C1 segment of cervical spinal cord (tissue), 14 donors: ENCODE results near the gene MBOAT1.
A peak's percentile ranks its signal among the peaks of the same experiment; 100 is the strongest.
"Not testable (repeated sequence)": the region's sequence is repeated elsewhere in the genome, so short reads cannot be mapped to it uniquely, and the experiment has no call there.

ENCODE experiments used
- DNase-seq, 14 donors: peaks; one replicate each; lab custom pipeline; 2025; lab: John Stamatoyannopoulos, UW

The MBOAT1 gene

DNA sequence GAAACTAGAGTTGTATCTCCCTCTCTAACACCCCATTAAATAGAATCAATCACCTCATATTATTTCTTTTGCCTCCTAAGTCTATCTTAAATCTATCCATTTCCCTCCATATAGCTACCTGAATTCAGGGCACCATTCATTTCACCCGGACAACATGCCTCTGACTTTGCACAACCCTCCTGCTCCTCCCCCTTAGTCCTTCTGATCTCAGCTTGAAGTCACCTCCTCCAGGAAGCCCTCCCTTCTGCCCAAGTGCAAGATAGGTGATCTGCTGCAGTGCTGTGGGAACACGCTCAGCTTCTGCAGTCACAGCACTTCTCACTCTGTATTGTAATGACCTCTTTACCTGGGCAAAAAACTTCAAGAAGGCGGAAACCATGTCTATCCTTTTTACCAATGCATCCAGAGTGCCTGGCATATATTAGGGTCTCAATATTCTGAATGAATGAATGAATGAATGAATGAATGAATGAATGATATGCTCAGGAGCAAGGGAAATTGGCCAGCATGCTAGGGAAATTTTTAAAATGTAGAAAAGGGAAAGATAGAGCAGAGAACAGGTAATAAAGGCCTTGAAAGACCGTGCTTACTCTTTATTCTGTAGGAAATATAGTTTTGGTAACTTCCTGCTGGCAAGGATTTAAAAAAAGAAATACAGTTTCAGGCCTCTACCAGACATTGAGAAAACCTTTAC, 41.7 kb downstream of the MBOAT1 start:
- no peak for DNase-seq

DNA sequence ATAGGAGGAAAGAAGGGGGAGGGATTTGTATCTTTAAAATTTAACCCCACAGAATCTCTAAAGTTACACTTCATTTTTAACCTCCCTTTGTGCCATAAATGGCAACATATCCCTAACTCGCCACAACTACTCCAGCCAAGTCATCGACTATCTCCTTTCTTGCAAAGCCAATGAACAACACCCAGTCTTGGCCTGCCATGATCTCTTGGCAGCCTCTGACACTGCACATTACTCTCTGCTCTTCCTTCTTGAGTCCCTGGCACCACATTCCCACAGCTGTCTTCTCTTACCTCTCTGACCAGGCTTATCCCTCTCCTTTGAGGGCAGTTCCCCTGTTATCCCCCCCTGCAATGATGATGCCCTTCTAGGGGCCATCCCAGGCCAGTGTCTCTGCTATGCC, 42.5 kb downstream of the MBOAT1 start:
- DNase-seq, result no peak

DNA sequence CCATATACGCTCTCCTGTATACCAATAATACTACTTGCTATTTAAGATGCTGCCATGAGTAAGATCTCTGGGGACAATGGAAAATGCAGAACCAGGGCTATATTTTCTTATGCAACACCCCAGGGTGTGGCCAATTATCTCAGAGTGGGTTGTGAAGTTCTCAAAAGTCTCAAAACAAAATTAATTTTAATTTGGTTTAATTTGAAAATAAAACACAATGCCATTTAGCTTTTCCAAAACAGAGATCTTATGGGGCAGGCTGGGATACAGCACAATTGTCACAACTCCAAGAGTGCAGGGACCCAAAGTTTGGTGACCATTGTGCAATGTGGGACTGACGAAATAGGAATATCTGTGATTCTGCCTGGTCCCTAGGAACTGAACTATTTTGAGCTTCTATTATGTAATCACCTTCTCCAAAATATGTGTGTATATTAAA, 43.1 kb downstream of the MBOAT1 start:
- DNase-seq, result no peak

DNA sequence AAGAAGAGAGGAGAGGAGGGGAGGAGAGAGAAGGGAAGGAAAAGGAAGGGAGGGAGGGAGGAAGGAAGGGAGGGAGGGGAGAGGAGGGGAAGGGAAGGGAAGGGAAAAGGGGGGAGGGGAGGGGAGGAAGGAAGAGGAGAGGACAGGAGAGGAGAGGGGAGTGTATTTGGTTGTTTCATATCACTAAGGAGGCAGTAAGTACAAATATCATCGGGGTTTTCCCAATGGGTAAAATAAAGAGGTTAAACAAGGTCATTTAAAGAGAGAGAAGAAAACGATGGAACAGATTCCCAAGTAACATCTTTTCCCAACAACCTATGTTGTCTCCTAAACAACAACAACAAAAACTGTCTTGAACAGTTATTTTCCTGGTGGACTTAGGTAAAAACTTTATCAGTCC, 43.6 kb downstream of the MBOAT1 start:
- no peak for DNase-seq

DNA sequence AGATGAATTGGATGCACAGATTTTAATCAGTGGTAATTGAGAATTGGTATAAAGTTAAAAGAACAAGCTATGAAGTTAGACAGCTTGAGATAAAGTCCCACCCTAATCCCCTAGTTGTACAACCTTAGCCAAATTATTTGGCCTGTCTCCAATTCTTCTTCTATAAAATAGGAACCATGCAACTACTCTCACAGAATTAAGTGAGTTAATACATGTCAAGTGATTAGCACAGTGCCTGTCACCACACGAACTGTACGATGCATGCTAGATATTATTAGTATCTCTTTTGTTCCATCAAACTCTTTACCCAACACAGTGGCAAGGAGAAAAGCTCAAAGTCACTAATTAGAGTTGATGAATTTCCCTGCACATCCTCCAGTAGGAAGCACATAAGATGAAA, 44.7 kb downstream of the MBOAT1 start:
- no peak for DNase-seq

DNA sequence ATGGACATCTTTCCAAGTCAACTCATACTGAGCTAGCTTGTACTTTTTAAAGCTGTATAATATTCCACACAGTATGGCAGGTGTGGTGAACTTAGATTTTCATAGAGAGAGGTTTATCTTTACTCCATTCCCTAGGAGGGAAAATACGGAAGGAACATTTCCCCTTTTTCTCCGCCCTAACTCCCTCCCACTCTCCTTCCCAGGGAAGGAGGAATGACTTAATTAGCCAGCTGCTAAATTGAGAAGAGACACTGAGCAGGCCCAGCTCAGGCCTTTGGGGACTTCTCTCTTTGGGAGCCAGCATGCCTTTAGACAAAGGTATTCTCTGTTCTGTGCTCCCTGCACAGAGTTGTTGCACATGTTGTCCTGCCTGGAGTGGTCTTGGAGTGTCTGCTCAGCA, 46.1 kb downstream of the MBOAT1 start:
- no peak for DNase-seq

DNA sequence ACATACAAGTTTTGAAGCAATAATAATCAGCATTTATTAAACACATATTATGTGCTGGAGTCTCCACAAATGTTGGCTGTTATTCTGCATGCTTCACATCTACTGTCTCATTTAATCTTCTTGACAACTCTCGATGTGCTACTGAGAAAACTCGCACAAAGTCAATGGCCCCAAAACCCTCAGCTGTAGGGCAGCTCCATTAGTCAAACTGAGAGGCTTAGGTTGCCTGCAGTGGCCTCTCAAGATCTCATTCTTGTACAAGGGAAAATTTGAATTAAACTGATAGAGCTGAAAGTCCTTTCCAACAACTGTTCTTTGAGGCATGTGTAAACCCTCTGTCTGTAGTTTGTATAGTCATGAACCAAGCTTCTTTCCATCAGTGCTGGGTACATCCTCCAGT, 49.8 kb downstream of the MBOAT1 start:
- DNase-seq, result no peak

DNA sequence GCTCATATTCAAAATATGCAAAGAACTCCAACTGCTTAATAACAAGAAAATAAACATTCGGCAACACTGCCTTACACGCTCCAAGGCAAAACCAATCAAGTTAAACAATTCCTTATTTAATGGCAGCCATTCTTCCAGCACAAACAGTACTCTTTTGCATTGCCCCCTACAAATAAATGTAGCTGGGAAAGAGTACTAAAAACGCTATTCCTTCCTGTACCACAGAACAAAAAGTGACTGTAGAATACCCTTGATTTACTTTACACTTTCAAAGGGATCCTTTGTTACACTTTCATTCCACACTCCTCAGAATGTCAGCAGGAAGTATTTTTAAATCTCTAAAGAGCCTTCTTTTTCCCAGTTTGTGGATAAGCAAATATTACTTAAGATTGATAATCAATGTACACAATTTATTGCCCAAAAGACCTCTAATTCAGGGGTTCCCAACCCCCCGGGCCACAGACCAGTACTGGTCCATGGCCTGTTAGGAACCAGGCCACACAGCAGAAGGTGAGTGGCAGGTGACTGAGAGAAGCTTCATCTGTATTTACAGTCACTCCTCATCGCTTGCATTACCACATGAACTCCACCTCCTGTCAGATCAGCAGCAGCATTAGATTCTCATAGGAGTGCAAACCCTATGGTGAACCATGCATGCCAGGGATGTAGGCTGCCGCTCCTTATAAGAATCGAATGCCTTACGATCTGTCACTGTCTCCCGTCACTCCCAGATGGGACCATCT, 51.6 kb downstream of the MBOAT1 start:
- DNase-seq, result no peak

DNA sequence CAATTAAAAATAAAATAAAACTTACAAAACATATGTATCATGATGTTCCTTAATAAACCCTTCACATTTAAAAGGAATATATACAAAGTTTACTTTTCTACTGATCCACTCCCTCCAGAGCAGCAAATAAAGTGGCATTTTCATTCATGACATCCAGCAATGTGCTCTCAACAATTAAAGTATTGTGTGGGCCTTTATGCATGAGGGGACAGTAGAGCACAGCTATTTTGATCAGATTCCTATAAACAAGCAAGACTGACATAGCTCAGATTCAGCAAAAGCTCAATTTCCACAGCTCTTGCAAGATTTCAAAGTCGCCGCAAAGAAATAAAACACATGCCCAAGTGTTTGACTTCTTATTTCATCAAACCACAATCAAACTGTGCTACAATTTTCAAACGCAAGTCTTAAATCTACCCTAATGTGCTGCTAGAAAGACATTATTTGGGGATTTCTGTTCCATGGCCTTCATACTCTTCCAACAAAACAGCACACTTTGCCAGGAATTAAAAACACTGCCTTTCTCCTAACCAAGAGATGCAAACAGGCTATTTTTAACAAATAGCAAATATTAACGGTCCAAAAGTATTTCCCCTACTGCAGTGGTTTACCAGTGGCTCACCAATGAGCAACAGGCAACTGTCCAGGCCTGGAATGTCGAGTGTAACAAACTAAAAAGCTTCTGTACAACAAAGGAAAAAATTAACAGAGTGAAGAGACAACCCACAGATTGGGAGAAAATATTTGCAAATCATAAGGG, 52.3 kb downstream of the MBOAT1 start:
- peak in 1 of 14 donors; percentile 7 for DNase-seq

DNA sequence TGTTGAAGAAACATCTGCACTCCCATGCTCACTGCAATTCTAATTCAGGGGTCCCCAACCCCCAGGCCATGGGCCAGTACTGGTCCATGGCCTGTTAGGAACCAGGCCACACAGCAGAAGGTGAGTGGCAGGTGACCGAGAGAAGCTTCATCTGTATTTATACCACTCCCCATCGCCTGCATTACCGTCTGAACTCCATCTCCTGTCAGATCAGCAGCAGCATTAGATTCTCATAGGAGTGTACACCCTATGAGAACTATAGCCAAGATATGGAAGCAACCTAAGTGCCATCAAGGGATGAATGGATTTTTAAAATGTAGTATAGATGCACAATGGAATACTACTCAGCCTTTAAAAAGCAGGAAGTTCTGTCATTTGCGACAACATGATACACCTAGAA, 53.2 kb downstream of the MBOAT1 start:
- DNase-seq, result no peak

DNA sequence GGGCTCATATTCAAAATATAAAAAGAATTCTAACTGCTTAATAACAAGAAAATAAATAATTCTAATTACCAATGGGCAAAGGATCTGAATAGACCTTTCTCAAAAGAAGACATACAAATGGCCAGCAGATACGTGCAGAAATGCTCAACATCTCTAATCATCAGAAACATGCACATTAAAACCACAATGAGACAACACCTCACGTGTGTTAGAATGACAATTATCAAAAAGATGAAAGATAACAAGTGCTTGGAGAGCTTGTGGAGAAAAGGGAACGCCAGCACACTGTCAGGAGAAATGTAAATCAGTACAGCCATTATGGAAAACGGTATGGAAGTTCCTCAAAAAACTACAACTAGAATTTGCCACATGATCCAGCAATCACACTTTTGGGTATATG, 53.6 kb downstream of the MBOAT1 start:
- DNase-seq, result no peak

DNA sequence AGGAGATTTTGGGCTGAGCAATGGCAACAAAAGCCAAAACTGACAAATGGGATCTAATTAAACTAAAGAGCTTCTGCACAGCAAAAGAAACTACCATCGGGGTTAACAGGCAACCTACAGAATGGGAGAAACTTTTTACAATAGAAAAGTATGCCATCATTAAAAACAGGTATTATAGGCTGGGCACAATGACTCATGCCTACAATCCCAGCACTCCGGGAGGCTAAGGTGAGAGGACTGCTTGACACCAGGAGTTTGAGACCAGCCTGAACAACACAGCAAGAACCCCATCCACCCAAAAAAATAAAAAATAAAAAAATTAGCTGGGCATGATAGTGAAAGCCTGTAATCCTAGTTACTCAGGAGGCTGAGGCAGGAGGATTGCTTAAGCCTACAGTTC, 55.4 kb downstream of the MBOAT1 start:
- DNase-seq, result no peak

DNA sequence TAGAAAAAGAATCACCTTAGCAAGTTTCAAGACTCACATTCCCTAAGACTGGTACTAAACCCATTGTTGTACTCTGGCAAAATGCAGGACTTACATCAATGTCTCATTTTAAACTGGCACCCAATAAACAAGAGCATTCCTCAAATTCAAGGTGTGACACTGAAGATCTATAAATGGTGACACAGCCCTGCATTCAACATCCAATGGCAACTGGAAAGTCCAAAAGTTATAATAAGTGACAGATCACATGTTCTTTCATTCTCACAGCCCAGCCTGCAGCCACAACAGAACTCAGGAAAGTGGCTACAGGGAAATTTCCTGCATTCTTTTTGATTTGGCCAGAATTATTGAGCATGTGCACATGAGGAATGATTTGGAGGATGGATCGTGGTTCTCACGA, 57.5 kb downstream of the MBOAT1 start:
- DNase-seq, result no peak

DNA sequence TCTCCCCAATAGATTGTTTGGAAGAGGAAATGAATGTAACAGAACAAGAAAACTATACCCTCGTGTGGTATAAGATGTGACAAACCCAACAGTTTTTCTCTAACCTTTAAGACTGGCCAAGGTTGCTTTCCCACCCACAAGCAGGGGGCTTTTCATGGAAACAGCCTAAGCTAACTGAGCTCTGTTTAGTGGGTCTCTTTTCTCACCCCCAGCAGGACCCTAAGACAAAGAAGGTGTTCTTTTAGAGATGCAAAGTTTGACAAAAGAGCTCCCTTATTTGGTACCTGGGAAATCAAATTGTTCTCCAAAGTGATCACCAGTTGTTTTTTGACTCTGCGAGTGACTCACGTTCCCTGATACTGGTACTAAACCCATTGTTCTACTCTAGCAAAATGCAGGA, 59.1 kb downstream of the MBOAT1 start:
- DNase-seq, result no peak

DNA sequence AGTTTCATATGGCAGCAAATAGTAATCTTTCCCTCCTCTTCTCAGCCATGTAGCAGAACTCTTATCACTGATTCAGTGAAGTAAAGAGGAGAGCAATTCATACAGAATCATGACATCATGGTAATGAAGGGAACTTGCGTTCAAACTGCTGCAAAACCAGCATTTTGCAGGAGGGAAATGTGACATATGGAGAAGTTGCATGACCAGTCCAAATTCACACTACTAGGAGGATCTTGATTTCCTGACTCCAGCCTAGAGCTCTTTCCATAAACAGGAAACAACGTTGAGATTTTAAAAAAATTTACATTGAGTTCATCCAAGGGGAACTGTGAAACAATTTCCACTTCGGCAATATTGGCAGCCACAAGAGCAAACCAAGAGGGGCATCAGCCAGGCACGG, 63.8 kb downstream of the MBOAT1 start:
- DNase-seq, result no peak

DNA sequence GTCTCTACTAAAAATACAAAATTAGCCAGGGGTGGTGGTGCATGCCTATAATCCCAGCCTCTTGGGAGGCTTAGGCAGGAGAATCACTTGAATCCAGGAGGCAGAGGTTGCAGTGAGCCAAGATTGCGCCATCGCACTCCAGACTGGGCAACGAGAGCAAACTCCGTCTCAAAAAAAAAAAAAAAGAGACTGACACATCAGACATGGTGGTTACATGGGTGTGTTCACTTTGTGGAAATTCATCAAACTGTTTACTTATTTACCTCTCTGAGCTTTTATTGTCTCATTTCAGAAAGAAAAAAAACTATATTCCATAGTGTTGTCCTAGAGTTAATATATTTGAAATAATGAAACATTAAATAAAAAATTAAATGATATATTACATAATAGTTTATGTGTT, 64.8 kb downstream of the MBOAT1 start:
- no peak for DNase-seq

DNA sequence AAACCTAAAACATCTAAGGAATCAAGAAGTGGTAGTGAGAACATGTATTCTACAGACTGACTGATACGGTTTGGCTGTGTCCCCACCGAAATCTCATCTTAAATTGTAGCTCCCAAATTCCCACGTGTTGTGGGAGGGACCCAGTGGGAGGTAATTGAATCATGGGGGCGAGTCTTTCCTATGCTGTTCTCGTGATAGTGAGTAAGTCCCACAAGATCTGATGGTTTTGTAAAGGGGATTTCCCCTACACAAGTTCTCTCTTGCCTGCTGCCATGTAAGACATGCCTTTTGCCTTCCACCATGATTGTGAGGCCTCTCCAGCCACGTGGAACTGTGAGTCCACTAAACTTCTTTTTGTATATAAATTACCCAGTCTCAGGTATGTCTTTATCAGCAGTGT, 65.4 kb downstream of the MBOAT1 start:
- DNase-seq, result not testable (repeated sequence)

DNA sequence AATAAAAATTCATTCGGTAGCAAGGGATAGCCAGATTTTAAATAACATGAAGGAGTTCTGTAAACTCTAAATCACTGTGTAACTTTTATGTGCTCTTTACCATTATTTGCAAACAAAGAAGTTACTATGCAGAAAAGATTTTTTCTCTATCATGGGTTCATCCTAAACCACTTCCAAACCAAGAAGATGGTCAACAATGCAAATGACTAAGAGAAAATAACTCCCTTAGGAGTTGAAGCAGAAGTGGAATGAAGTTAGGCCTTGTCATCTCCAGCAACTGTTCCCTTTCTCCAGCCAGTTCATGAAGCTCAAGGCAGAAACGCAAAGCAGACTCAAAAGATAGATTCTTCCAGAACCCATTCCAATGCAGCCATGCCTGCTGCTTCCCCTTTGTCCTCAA, 66.0 kb downstream of the MBOAT1 start:
- DNase-seq, result no peak

DNA sequence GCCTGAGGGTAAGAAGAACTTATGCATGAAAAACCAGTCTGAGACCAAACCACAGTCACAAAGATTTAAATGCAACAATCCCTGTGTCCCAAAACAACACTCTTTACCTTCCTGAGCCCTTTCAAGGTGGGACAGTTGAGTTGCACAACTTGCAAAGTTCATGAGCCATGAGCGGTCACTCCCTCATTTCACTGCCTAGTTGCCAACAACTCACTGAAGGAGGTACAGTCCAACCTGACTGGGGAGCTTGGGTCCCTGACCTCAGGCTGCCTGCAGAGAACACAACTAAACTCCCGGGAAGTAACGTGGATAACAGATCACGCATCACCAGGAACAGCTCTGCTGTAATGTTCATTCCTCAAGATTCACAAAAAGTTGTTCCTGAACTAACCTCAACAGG, 69.4 kb downstream of the MBOAT1 start:
- no peak for DNase-seq

DNA sequence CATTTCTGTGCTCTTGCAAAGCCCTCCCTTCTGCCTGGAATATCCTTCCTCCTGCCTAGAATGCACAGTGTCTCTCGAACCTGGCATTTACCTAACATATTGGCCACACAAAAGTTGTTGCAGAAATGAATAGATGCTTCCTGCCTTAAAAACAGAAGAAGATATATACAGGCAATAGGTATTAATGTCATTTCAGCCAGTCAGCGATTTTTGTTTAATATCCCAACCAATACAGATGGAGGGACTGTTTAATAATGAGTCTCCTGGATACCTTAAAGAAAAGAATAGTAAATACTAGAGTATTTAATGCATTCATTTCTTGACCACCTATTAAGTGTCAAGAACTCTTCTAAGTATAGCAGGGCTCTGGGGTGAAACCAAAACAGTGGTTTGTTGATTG, 70.3 kb downstream of the MBOAT1 start:
- DNase-seq, result no peak

DNA sequence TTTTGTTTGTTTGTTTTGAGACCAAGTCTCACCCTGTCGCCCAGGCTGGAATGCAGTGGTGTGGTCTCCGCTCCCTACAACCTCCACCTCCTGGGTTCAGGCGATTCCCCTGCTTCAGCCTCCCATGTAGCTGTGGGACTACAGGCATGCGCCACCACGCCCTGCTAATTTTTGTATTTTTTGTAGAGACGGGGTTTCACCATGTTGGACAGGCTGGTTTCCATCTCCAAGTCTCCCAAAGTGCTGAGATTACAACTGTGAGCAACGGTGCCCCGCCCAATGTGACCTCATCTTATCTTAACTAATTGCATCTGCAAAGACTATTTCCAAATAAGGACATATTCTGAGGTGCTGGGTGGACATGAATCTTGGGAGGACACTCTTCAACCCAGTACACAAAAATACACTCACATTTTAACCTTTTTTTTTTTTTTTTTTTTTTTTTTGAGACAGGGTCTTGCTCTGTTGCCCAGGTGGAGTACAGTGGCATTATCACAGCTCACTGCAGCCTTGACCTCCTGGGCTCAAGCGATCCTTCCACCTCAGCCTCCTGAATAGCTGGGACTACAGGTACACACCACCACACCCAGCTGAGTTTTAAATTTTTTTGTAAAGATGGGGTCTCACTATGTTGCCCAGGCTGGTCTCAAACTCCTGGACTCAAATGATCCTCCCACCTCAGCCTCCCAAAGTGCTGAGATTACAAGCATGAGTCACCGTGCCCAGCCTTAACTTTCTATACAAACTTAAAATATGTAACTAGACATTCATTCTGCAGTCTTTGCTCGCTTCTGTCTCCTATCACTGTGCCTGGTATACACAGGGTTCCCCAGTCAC, 72.9 kb downstream of the MBOAT1 start:
- DNase-seq, result not testable (repeated sequence)

DNA sequence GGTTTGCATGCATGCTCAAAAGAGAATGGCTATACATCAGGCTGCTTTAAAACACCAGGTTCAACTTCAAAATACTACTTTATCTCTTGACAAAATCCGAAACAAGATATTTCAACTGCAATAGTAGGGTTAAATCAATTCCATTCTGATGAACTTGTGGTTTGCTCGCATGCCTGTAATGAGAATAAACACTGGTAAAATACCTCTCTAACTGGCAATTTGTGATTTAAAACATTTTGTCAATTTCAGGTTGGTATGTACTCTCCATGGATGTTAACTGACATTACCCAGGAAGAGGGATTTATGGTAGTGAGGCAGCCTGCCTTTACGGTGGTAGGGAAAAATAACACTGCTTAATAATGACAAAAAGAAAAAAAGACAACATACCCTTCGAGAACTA, 74.4 kb downstream of the MBOAT1 start:
- DNase-seq, result no peak
